ENCODE measurements around the gene TBX4.

The TBX4 gene

DNA sequence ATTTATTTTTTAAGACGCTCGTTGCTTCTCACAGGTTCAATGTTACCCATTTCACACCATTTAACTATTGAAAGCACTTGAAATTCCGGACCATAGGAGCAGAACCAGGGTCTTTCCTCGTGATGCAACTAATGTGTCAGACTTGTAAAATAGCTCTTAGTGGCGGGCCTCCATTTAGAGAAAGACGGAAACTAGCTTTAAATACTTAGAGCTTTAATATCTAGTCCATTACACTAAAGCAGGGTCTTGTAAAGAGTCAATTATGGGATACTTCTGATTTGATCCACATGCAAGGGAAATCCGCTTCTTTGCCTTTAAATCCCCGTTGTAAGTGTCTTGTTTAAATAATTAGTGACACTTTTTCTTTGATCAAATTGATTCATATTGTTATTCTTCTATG, 82.2 kb downstream of the TBX4 start:
- DNase-seq: no peak
